Large intestine (tissue), 3 donors: ENCODE results near the gene PARP1. TPM values are rescaled to one million over a fixed set of nuclear protein-coding genes. Genes with fewer than 3 reads are reported as not detected.
A peak's percentile ranks its signal among the peaks of the same experiment; 100 is the strongest.

Experiments
- DNase-seq, 2 donors: peaks; one replicate each; pipeline versions ENCODE4 v3.0.0 to v3.0.0-alpha.2; 2013
- H3K27ac ChIP-seq: one replicate; pipeline ENCODE4 v1.5.1; 2013; ENCODE audit warnings: low read length
- H3K27me3 ChIP-seq: 2 replicates; pipeline ENCODE4 v1.6.1; 2013; ENCODE audit warnings: low read length; ENCODE audit not compliant: control insufficient read depth, insufficient read depth
- H3K36me3 ChIP-seq: 2 replicates; pipeline ENCODE4 v1.6.1; 2013; ENCODE audit warnings: low read length; ENCODE audit not compliant: control insufficient read depth, insufficient read depth
- H3K4me1 ChIP-seq: one replicate; pipeline ENCODE4 v1.6.1; 2013; ENCODE audit warnings: low read length; ENCODE audit not compliant: control insufficient read depth, insufficient read depth
- H3K4me3 ChIP-seq: one replicate; pipeline ENCODE4 v1.5.1; 2013; ENCODE audit warnings: low read length
- H3K9me3 ChIP-seq: one replicate; pipeline ENCODE4 v1.6.1; 2013; ENCODE audit warnings: mild to moderate bottlenecking, low read depth, low read length, moderate library complexity; ENCODE audit not compliant: control insufficient read depth
- WGBS: methylation state at CpG from one replicate; pipeline ENCODE4 v1.1.5; 2013; ENCODE audit warnings: low lambda C conversion rate; ENCODE audit not compliant: insufficient coverage; 5-methylcytosine and 5-hydroxymethylcytosine counted together
- polyA plus RNA-seq: library from polyadenylated mRNA; unstranded; fragments of 120-200 nt; gene quantifications from one replicate; pipeline ENCODE4 v1.2.1, GENCODE V29; 2013

Gene PARP1
- polyA plus RNA-seq, 1 donor: 63.0 TPM

DNA sequence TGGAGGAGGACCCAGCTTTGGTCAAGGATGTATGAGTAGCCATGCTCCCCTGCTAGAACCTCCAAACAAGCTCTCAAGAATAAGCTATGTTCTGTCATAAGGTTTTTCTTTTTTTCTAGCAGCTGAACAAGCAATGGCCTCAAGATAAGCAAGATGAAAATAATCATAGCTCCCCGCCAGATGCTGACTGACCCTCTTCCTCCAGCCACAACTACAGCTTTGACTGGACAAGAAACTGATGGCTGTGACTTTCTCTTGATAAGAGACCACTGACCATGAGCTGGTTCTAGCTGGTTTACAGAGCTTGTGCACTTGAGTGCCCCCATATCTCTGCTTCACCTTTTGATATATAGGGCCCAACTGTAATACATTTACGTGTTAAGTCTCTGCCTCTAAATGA lies 38.2 kb upstream of the PARP1 start:
- Histone ChIP-seq H3K27me3 (peaks cover 37% of the 10 kb centered on the region), H3K36me3 (no peaks in the 10 kb centered on the region), H3K27ac (no peak overlapping the region), H3K4me3 (no peak overlapping the region), H3K9me3 (no peaks in the 10 kb centered on the region), H3K4me1 (no peaks in the 10 kb centered on the region)
- WGBS: 100% methylated on average over 1 of the region's 2 CpGs
- no peak for DNase-seq

DNA sequence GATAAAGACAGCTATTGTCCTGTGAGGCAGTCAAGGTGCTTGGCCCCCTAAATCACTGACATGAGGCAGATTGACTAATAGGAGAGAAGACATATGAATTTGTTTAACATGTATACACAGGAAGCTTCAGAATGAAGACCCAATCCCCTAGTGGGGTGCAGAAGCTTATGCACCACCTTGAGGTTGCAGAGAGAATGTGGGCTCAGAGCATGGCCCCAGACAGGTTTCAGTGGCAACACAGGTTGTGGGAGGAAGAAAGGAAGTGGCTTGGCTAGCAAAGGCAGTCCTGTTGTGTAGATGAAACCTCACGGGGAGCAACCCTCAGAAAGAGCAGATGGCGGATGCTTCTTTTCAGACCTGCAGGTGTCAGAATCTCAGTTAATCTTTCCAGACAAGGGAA lies 37.0 kb upstream of the PARP1 start:
- no CpG with 5 or more reads among the region's 2 CpGs for WGBS
- no peak for DNase-seq
- H3K4me1 ChIP-seq: no peaks in the 10 kb centered on the region
- no peak overlapping the region for H3K4me3 ChIP-seq
- H3K27me3 ChIP-seq: peaks cover 31% of the 10 kb centered on the region
- no peak overlapping the region for H3K27ac ChIP-seq
- no peaks in the 10 kb centered on the region for H3K36me3 ChIP-seq
- H3K9me3 ChIP-seq: no peaks in the 10 kb centered on the region

DNA sequence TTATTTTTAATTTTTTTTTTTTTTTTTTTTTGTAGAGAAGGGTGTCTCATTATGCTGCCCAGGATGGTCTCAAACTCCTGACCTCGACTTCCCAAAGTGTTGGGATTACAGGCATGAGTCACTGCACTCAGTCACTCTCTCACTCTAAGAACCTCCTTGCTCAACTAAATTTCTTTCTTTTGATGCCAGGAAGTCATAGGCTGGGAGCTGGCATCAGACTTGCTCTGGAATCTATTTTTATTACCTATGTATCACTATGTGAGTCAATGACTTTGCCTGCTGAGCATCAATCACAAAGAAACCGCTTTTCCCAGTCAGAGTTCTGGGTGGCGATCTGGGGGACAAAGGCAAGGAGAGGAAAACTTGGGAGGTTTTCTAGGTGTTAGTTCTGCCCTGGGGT lies 35.5 kb upstream of the PARP1 start:
- H3K9me3 ChIP-seq: no peaks in the 10 kb centered on the region

DNA sequence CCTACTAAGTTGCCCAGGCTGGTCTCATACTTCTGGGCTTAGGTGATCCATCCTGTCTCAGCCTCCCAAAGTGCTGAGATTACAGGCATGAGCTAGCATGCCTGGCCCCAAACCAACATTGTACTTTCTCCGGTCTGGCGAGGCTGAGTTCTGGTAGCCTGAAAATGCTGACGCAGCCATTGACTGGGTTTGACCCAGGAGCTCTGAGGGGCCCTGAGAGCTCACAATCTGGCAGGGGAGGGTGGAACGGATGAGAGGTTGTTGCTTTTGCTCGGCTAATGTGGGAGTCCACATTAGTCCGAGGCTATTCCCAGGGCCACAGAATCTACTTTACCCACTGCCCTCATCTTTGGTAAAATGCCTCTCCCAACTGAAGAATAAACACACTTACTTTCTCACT lies 35.1 kb upstream of the PARP1 start:
- no peaks in the 10 kb centered on the region for H3K36me3 ChIP-seq
- WGBS: 80% methylated on average over 2 of the region's 6 CpGs
- no peaks in the 10 kb centered on the region for H3K9me3 ChIP-seq
- DNase-seq: no peak
- H3K27me3 ChIP-seq: peaks cover 28% of the 10 kb centered on the region
- no peaks in the 10 kb centered on the region for H3K4me1 ChIP-seq
- H3K27ac ChIP-seq: no peak overlapping the region
- H3K4me3 ChIP-seq: no peak overlapping the region

More for the DNA sequence above, 35.5 kb upstream of the PARP1 start:
- H3K4me1 ChIP-seq: no peaks in the 10 kb centered on the region
- peaks cover 29% of the 10 kb centered on the region for H3K27me3 ChIP-seq
- no peak overlapping the region for H3K27ac ChIP-seq
- no peaks in the 10 kb centered on the region for H3K36me3 ChIP-seq
- no peak overlapping the region for H3K4me3 ChIP-seq
- no peak for DNase-seq
- WGBS: 83% methylated on average over 1 of the region's 3 CpGs

DNA sequence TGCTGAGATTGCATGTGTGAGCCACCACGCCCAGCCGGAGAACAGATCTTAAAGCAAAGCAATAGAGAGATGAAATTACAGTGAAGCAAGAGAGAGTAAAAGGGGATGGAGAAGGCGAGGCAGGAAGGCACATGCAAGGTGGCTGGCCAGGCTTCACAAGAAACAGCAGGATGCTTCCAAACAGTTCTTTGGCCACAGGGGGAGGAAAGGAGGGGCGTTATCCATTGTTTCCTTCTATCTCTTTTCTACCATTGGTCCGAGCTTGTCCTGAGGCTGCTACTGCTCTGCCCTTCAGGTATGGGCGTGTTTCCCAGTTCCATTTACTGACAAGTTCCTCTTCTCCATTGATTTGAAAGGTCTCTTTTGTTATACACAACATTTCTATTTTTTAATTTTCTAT lies 33.7 kb upstream of the PARP1 start:
- Histone ChIP-seq H3K9me3 (no peaks in the 10 kb centered on the region), H3K27me3 (peaks cover 26% of the 10 kb centered on the region), H3K4me3 (no peak overlapping the region), H3K27ac (no peak overlapping the region), H3K36me3 (no peaks in the 10 kb centered on the region), H3K4me1 (no peaks in the 10 kb centered on the region)
- 83% methylated on average over 4 of the region's 6 CpGs for WGBS
- no peak for DNase-seq

GRCh38 chr1:226440512-226440911 lies 32.6 kb upstream of the PARP1 start:
- Histone ChIP-seq H3K27me3 (peaks cover 34% of the 10 kb centered on the region), H3K27ac (no peak overlapping the region), H3K4me3 (no peak overlapping the region), H3K36me3 (no peaks in the 10 kb centered on the region), H3K9me3 (no peaks in the 10 kb centered on the region), H3K4me1 (no peaks in the 10 kb centered on the region)
- no peak for DNase-seq
- WGBS: no CpG with 5 or more reads among the region's 5 CpGs

DNA sequence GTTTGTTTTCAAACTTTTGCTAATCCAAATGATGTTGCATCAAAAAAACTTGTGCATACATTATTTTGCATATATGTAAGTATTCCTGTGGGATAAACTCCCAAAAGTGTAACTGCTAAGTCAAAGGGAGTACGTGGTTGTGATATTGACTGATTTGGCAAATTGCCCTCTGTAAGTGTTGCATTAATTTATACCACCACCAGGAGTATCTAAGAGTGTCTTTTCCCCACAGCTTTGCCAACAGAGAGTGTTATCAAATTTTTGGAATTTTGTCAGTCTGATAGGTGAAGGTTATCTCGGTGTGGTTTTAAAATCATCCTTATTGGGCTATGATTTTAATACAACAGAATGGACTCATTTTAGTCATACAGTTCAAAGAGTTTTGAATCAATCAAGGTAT lies 30.1 kb upstream of the PARP1 start:
- H3K36me3 ChIP-seq: no peaks in the 10 kb centered on the region
- H3K4me1 ChIP-seq: no peaks in the 10 kb centered on the region
- no peak for DNase-seq
- H3K27me3 ChIP-seq: peaks cover 23% of the 10 kb centered on the region
- no peak overlapping the region for H3K4me3 ChIP-seq
- 100% methylated on average over 1 of the region's 2 CpGs for WGBS
- H3K9me3 ChIP-seq: no peaks in the 10 kb centered on the region
- no peak overlapping the region for H3K27ac ChIP-seq

GRCh38 chr1:226436855-226437491 lies 29.1 kb upstream of the PARP1 start:
- Histone ChIP-seq H3K4me3 (no peak overlapping the region), H3K36me3 (no peaks in the 10 kb centered on the region), H3K4me1 (no peaks in the 10 kb centered on the region), H3K9me3 (no peaks in the 10 kb centered on the region), H3K27ac (no peak overlapping the region), H3K27me3 (peaks cover 25% of the 10 kb centered on the region)
- WGBS: 67% methylated on average over 1 of the region's 8 CpGs
- DNase-seq: no peak

- Histone ChIP-seq H3K36me3 (no peaks in the 10 kb centered on the region), H3K9me3 (no peaks in the 10 kb centered on the region), H3K27me3 (peaks cover 25% of the 10 kb centered on the region), H3K4me3 (no peak overlapping the region), H3K27ac (no peak overlapping the region), H3K4me1 (no peaks in the 10 kb centered on the region)
- no CpG with 5 or more reads among the region's 3 CpGs for WGBS
- no peak for DNase-seq
Measured at GRCh38 chr1:226436472-226436854, 28.6 kb upstream of the PARP1 start.

GRCh38 chr1:226433341-226433720 lies 25.4 kb upstream of the PARP1 start:
- Histone ChIP-seq H3K4me3 (no peak overlapping the region), H3K27me3 (peaks cover 18% of the 10 kb centered on the region), H3K9me3 (no peaks in the 10 kb centered on the region), H3K27ac (peak overlapping the region; percentile 42), H3K4me1 (no peaks in the 10 kb centered on the region), H3K36me3 (no peaks in the 10 kb centered on the region)
- no CpG with 5 or more reads among the region's 6 CpGs for WGBS
- no peak for DNase-seq

- Histone ChIP-seq H3K4me1 (no peaks in the 10 kb centered on the region), H3K36me3 (no peaks in the 10 kb centered on the region), H3K27me3 (peaks cover 20% of the 10 kb centered on the region), H3K4me3 (no peak overlapping the region), H3K27ac (peak overlapping the region; percentile 42), H3K9me3 (no peaks in the 10 kb centered on the region)
- no CpG with 5 or more reads among the region's 13 CpGs for WGBS
- DNase-seq: no peak
Measured at GRCh38 chr1:226432586-226433340, 24.9 kb upstream of the PARP1 start.
